Nephron progenitor cell (in vitro differentiated cells): ENCODE data around the gene CPEB3.
"Not testable (repeated sequence)": the region's sequence is repeated elsewhere in the genome, so short reads cannot be mapped to it uniquely, and the experiment has no call there.

ENCODE experiments used
- DNase-seq: peaks from one replicate; pipeline ENCODE4 v3.0.0; 2021
- H3K27ac Mint-ChIP-seq: 2 replicates; pipeline ENCODE4 v1.8.0; 2021; ENCODE audit warnings: mild to moderate bottlenecking, moderate library complexity, mixed read lengths
- H3K27me3 Mint-ChIP-seq: 2 replicates; pipeline ENCODE4 v1.8.0; 2021; ENCODE audit warnings: mild to moderate bottlenecking, low read depth, mixed read lengths; ENCODE audit not compliant: poor library complexity
- H3K36me3 Mint-ChIP-seq: 2 replicates; pipeline ENCODE4 v1.8.0; 2021; ENCODE audit warnings: low read depth, mixed read lengths
- H3K4me1 Mint-ChIP-seq: 2 replicates; pipeline ENCODE4 v1.8.0; 2021; ENCODE audit warnings: mixed read lengths
- H3K4me3 Mint-ChIP-seq: 2 replicates; pipeline ENCODE4 v1.8.0; 2021; ENCODE audit warnings: mild to moderate bottlenecking, moderate library complexity, mixed read lengths
- H3K9me3 Mint-ChIP-seq: 2 replicates; pipeline ENCODE4 v1.8.0; 2021; ENCODE audit warnings: mild to moderate bottlenecking, moderate library complexity, mixed read lengths
- CTCF ChIP-seq: fragments of 200-600 bp; sonication (generic); IDR thresholded peaks from 2 replicates; pipeline ENCODE4 v1.5.0; 2021; ENCODE audit warnings: antibody characterized with exemption

CPEB3 gene

DNA sequence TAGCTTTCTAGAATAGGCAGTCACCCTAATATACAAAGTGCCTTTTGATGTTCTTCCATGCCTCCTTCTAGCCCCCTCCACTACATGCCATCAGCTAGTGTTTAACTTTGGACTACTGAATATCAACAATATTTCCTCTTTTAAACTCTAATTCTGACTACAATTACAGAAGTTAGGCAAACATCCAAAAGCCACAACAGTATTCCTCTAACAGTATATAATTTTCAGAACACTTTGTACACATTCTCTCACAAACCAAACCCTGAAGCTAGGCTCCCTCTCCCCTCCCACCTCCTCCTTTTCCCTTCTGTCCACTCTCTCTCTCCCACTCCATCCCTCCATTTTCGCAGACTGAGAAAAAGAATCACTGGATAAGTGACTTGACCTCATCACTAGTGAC, 59.7 kb downstream of the CPEB3 start:
- no peaks in the 10 kb centered on the region for H3K4me1 Mint-ChIP-seq
- DNase-seq, result no peak
- peaks cover 6% of the 10 kb centered on the region for H3K27me3 Mint-ChIP-seq
- H3K27ac Mint-ChIP-seq, result no peak overlapping the region
- TF ChIP-seq CTCF, result no peak
- no peaks in the 10 kb centered on the region for H3K9me3 Mint-ChIP-seq
- no peak overlapping the region for H3K4me3 Mint-ChIP-seq
- no peaks in the 10 kb centered on the region for H3K36me3 Mint-ChIP-seq

DNA sequence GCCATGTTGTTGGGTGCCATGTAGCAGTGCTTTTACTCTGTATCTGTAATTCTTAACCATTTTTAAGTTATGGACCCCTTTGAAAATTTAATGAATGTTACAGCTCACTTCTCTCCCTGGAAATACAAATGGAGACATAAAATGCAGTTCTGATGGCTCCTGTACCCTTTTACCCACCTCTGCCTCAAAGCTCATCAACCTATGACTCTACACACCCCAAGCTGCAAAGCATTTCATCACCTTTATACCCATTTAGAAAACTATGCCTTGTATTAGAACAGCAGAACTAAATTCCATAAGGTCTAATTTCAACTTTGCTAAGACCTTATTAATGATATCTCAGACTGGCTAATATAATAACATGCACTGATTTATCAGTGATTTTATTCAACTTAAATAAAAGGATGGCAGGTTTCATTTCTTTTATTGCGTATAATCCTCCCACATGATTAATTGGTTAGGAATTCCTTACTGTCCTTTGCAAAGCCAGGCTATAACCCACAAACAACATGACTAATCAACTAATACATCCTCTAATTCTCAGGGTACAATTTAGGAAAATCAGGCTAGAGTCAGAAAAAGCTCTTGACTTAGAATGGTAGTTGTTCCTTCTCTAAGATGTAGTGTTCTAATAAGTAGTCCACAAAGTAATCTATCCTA, 68.1 kb downstream of the CPEB3 start:
- Mint-ChIP-seq H3K36me3 (no peaks in the 10 kb centered on the region), H3K4me1 (no peaks in the 10 kb centered on the region), H3K27me3 (no peaks in the 10 kb centered on the region), H3K4me3 (no peak overlapping the region), H3K27ac (no peak overlapping the region), H3K9me3 (no peaks in the 10 kb centered on the region)
- TF ChIP-seq CTCF, result no peak
- DNase-seq, result no peak

GRCh38 chr10:92219559-92219958, 71.3 kb downstream of the CPEB3 start:
- H3K4me1 Mint-ChIP-seq, result no peaks in the 10 kb centered on the region
- H3K4me3 Mint-ChIP-seq, result no peak overlapping the region
- H3K36me3 Mint-ChIP-seq, result no peaks in the 10 kb centered on the region
- H3K27me3 Mint-ChIP-seq, result no peaks in the 10 kb centered on the region
- no peaks in the 10 kb centered on the region for H3K9me3 Mint-ChIP-seq
- H3K27ac Mint-ChIP-seq, result no peak overlapping the region
- no peak for TF ChIP-seq CTCF
- DNase-seq, result no peak

GRCh38 chr10:92218569-92218968, 72.3 kb downstream of the CPEB3 start:
- peaks cover 5% of the 10 kb centered on the region for H3K27me3 Mint-ChIP-seq
- DNase-seq, result no peak
- H3K4me3 Mint-ChIP-seq, result no peak overlapping the region
- no peak for TF ChIP-seq CTCF
- no peaks in the 10 kb centered on the region for H3K36me3 Mint-ChIP-seq
- H3K4me1 Mint-ChIP-seq, result no peaks in the 10 kb centered on the region
- no peak overlapping the region for H3K27ac Mint-ChIP-seq
- H3K9me3 Mint-ChIP-seq, result no peaks in the 10 kb centered on the region

DNA sequence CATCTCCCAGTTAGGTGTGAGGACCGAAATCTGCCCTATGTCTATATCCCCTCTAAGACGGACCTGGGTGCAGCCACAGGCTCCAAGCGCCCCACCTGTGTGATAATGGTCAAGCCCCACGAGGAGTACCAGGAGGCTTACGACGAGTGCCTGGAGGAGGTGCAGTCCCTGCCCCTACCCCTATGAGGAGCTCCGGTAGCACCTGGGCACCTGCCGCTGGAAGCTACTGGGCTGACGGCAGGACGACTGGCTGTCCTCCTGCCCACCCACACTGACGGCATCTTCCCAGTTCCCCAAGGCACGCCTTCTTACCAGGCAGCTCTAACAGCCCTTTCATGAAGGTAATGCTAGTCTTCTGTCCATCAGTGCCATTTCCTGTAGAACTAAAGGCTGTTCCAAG, 74.3 kb downstream of the CPEB3 start:
- H3K27ac Mint-ChIP-seq, result not testable (repeated sequence)

DNA sequence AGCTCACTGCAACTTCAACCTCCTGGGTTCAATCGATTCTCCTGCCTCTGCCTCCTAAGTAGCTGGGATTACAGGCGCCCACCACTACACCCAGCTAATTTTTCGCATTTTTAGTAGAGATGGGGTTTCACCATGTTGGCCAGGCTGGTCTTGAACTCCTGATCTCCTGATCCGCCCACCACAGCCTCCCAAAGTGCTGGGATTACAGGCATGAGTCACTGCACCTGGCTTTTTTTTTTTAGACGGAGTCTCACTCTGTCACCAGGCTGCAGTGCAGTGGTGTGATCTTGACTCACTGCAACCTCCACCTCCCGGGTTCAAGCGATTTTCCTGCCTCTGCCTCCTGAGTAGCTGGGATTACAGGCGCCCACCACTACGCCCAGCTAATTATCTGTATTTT, 75.7 kb downstream of the CPEB3 start:
- not testable (repeated sequence) for H3K9me3 Mint-ChIP-seq, H3K27ac Mint-ChIP-seq, H3K4me3 Mint-ChIP-seq, H3K4me1 Mint-ChIP-seq, H3K36me3 Mint-ChIP-seq, H3K27me3 Mint-ChIP-seq, DNase-seq

More for the DNA sequence above, 74.3 kb downstream of the CPEB3 start:
- H3K9me3 Mint-ChIP-seq, H3K4me1 Mint-ChIP-seq, H3K27me3 Mint-ChIP-seq, DNase-seq, H3K36me3 Mint-ChIP-seq, H3K4me3 Mint-ChIP-seq: not testable (repeated sequence)

GRCh38 chr10:92213049-92213448, 77.8 kb downstream of the CPEB3 start:
- no peaks in the 10 kb centered on the region for H3K4me1 Mint-ChIP-seq
- H3K27me3 Mint-ChIP-seq, result peaks cover 5% of the 10 kb centered on the region
- no peaks in the 10 kb centered on the region for H3K36me3 Mint-ChIP-seq
- H3K9me3 Mint-ChIP-seq, result no peaks in the 10 kb centered on the region
- no peak for TF ChIP-seq CTCF
- no peak overlapping the region for H3K27ac Mint-ChIP-seq
- no peak overlapping the region for H3K4me3 Mint-ChIP-seq
- DNase-seq, result no peak
